Measurements from ENCODE around the gene HDDC3.
"Not testable (repeated sequence)": the region's sequence is repeated elsewhere in the genome, so short reads cannot be mapped to it uniquely, and the experiment has no call there.

HDDC3 gene

DNA sequence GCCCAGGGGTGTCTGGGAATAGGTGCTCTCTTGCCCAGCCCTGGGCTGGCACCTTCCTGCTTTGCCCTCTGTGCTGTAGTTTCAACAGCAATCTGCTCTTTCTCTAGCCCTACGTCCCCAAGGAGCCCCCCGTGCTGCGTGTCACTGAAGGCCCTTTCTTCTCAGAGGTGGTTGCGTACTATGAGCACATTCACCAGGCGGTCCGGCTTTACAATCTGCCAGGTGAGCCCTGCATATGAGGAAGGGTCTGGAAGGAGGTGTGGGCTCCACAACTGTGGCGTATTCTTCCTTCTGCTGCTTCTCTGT, 19.6 kb downstream of the HDDC3 start:
- peaks cover 32% of the 10 kb centered on the region for H3K36me3 ChIP-seq (replicated peaks)
- H3K4me3 ChIP-seq (ENCODE audit: low read depth, low read length), result no peak overlapping the region
- TF ChIP-seq, protein P1, sequence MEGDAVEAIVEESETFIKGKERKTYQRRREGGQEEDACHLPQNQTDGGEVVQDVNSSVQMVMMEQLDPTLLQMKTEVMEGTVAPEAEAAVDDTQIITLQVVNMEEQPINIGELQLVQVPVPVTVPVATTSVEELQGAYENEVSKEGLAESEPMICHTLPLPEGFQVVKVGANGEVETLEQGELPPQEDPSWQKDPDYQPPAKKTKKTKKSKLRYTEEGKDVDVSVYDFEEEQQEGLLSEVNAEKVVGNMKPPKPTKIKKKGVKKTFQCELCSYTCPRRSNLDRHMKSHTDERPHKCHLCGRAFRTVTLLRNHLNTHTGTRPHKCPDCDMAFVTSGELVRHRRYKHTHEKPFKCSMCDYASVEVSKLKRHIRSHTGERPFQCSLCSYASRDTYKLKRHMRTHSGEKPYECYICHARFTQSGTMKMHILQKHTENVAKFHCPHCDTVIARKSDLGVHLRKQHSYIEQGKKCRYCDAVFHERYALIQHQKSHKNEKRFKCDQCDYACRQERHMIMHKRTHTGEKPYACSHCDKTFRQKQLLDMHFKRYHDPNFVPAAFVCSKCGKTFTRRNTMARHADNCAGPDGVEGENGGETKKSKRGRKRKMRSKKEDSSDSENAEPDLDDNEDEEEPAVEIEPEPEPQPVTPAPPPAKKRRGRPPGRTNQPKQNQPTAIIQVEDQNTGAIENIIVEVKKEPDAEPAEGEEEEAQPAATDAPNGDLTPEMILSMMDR (IDR thresholded peaks at IDR 0.05; ENCODE audit: low read depth, low read length, missing control alignments), result no peak
- in situ Hi-C loops (cut with HindIII; ENCODE audit: low pct_ligation_motif_present, low sequenced_read_pairs), result no loop called here
- no peak overlapping the region for H3K27ac ChIP-seq
- no peak for DNase-seq
- H3K27me3 ChIP-seq (replicated peaks), result no peaks in the 10 kb centered on the region

DNA sequence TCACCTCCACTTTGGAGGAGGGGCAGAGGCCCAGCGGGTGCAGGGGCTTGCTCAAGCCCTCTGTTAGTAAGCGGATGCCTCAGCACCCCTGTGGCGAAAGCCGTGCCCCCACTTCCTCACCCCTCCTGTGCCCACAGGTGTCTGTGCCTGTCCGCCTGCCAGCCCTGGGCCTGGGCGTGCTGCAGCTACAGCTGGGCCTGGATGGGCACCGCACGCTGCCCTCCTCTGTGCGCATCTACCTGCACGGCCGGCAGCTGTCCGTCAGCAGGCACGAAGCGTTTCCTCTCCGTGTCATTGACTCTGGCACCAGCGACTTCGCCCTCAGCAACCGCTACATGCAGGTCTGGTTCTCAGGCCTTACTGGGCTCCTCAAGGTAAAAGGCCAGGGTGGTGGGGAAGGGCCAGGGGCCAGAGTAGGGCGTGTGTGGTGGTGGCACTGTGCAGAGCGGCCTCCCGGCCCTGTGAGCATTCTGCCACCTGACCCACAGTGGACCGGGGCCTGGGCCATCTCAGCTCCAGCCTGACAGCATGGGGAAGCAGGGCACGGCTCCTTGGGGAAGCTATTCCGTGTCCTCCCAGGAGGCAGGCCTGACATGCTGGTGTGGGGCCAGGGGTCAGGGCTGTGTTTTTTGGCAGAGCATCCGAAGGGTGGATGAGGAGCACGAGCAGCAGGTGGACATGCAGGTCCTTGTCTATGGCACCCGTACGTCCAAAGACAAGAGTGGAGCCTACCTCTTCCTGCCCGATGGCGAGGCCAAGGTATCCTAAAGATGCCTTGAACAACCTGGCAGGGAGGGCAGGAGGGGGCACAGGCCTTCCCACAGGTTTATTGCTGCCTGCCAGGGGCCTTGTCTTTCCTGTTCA, 20.2 kb downstream of the HDDC3 start:
- no peak for DNase-seq
- TF ChIP-seq, protein P1 (IDR thresholded peaks at IDR 0.05; ENCODE audit: low read depth, low read length, missing control alignments), result no peak
- peaks cover 32% of the 10 kb centered on the region for H3K36me3 ChIP-seq (replicated peaks)

DNA sequence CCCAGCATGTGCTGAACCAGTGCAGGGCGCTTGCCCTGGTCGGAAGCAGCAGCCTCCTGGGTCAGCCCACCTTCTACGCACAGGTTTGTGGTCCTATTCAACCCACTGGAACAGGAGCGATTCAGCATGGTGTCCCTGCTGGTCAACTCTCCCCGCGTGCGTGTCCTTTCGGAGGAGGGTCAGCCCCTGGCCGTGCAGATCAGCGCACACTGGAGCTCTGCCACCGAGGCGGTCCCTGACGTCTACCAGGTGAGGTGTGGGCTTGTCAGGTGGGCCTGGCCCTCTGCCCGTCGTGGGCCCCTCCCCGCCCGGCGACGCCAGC, 21.1 kb downstream of the HDDC3 start:
- Histone ChIP-seq H3K27me3 (replicated peaks) (no peaks in the 10 kb centered on the region), H3K36me3 (replicated peaks) (peaks cover 29% of the 10 kb centered on the region), H3K4me3 (ENCODE audit: low read depth, low read length) (no peak overlapping the region), H3K27ac (no peak overlapping the region)
- TF ChIP-seq, protein P1 (IDR thresholded peaks at IDR 0.05; ENCODE audit: low read depth, low read length, missing control alignments), result no peak
- DNase-seq, result no peak
- in situ Hi-C loops (cut with HindIII; ENCODE audit: low pct_ligation_motif_present, low sequenced_read_pairs), result no loop called here

More for the DNA sequence above, 20.2 kb downstream of the HDDC3 start:
- H3K27me3 ChIP-seq (replicated peaks), result no peaks in the 10 kb centered on the region
- in situ Hi-C loops (cut with HindIII; ENCODE audit: low pct_ligation_motif_present, low sequenced_read_pairs), result no loop called here
- H3K4me3 ChIP-seq (ENCODE audit: low read depth, low read length), result no peak overlapping the region
- H3K27ac ChIP-seq, result no peak overlapping the region

DNA sequence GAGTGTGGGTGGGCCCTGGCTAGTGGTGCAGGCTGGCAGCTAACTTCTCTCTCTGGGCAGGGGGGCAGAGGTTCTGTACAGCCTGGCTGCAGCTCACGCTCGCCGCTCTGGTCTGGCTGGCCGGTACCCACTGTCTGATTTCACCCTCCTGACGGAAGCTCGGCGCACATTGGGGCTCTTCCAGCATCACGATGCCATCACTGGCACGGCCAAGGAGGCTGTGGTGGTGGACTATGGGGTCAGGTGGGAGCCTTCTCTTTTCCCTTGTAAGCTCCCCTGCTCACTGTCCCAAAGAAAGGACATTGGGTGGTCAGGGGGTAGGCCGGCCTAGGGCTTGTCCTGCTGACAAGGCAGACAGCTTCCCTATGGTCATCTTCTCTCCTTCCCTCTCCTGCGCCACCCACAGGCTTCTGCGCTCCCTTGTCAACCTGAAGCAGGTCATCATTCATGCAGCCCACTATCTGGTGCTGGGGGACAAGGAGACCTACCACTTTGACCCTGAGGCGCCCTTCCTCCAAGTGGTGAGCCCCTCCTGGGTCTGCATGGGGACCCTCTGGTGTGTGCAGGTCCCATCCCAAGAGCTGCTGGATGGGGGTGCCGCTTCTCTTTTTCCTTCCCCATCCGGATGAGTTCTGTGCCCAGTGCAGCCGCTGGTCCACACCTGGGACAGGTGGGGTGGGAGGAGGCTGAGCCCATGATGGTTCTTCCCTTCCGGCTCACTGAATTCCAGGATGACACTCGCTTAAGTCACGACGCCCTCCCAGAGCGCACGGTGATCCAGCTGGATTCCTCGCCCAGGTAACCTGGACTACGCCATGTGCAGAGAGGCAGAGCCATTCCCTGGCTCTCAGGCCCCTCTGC, 21.7 kb downstream of the HDDC3 start:
- Histone ChIP-seq H3K27ac (no peak overlapping the region), H3K27me3 (replicated peaks) (no peaks in the 10 kb centered on the region), H3K4me3 (ENCODE audit: low read depth, low read length) (no peak overlapping the region), H3K36me3 (replicated peaks) (peaks cover 27% of the 10 kb centered on the region)
- no peak for DNase-seq
- TF ChIP-seq, protein P1 (IDR thresholded peaks at IDR 0.05; ENCODE audit: low read depth, low read length, missing control alignments), result no peak
- in situ Hi-C loops (cut with HindIII; ENCODE audit: low pct_ligation_motif_present, low sequenced_read_pairs), result no loop called here

DNA sequence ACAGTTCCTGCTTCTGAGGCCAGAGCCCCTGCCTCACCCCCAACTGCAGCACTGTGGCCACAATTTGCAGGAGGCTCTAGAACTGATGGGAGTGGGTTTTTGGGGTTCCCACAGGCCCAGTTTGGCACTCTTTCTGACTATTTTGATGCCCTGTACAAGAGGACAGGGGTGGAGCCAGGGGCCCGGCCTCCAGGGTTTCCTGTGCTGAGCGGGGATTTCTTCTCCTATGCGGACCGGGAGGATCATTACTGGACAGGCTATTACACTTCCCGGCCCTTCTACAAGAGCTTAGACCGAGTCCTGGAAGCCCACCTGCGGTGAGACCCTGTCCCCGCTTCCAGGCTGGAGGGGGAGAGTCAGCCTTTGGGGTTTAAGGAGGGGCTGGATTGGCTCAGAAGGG, 22.4 kb downstream of the HDDC3 start:
- DNase-seq, result no peak
- TF ChIP-seq, protein P1 (IDR thresholded peaks at IDR 0.05; ENCODE audit: low read depth, low read length, missing control alignments), result no peak
- Histone ChIP-seq H3K4me3 (ENCODE audit: low read depth, low read length) (no peak overlapping the region), H3K27me3 (replicated peaks) (no peaks in the 10 kb centered on the region), H3K36me3 (replicated peaks) (peaks cover 29% of the 10 kb centered on the region), H3K27ac (no peak overlapping the region)
- in situ Hi-C loops (cut with HindIII; ENCODE audit: low pct_ligation_motif_present, low sequenced_read_pairs), result no loop called here

DNA sequence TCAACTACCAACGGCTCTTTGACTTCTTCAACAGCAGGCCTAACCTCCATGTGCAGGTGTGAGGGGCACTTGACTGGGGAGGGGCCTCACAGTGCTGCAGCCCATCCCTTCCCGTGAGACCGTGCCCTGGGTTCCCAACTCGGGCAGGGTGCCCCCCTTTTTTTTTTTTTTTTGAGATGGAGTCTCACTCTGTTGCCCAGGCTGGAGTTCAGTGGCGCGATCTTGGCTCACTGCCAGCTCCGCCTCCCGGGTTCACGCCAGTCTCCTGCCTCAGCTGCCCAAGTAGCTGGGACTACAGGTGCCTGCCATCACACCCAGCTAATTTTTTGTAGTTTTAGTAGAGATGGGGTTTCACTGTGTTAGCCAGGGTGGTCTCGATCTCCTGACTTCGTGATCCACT, 22.9 kb downstream of the HDDC3 start:
- H3K27me3 ChIP-seq (replicated peaks); in situ Hi-C loops (cut with HindIII; ENCODE audit: low pct_ligation_motif_present, low sequenced_read_pairs); H3K27ac ChIP-seq; H3K4me3 ChIP-seq (ENCODE audit: low read depth, low read length); DNase-seq: not testable (repeated sequence)
- H3K36me3 ChIP-seq (replicated peaks), result peaks cover 29% of the 10 kb centered on the region
